GM12891 (cell line): ENCODE results near the gene DERL3.

Experiments used
- POLR2A ChIP-seq: IDR thresholded peaks from 2 replicates; pipeline ENCODE4 v1.6.1; 2011; ENCODE audit warnings: low read depth, low read length, control low read depth
- POLR2AphosphoS5 ChIP-seq: IDR thresholded peaks from 2 replicates; pipeline ENCODE4 v1.6.1; 2011; ENCODE audit warnings: low read depth, low read length, control low read depth

GRCh38 chr22:23850136-23850611, 11.4 kb upstream of the DERL3 start:
- TF ChIP-seq POLR2AphosphoS5 (no peak), POLR2A (no peak)
